Activated naive CD8-positive, alpha-beta T cell treated with anti-CD3 and anti-CD28 coated beads, Interleukin-2, amount 50 U/mL, for 16 hours (primary cell): ENCODE results near the gene CD99L2.

ENCODE experiments used
- DNase-seq: peaks from one replicate; pipeline ENCODE4 v3.0.0-alpha.2; 2020; ENCODE audit warnings: low read depth, low spot score

The CD99L2 gene

GRCh38 chrX:150898343-150899190 is at the start of gene CD99L2:
Gene CD99L2 (minus strand): TSS chrX:150898668. CDS start chrX:150898588, 80 bp downstream.
- DNase-seq = peak; percentile 67

GRCh38 chrX:150944233-150944632 is 45.8 kb upstream of the CD99L2 start:
- no peak for DNase-seq

- DNase-seq = no peak
Observed at GRCh38 chrX:150942942-150943594, 44.6 kb upstream of the CD99L2 start.

- DNase-seq = no peak
Observed at GRCh38 chrX:150941580-150941979, 43.1 kb upstream of the CD99L2 start.

GRCh38 chrX:150940844-150941495 is 42.5 kb upstream of the CD99L2 start:
- DNase-seq = no peak

GRCh38 chrX:150936556-150936955 is 38.1 kb upstream of the CD99L2 start:
- DNase-seq = no peak

- DNase-seq = no peak
Observed at GRCh38 chrX:150935467-150935866, 37.0 kb upstream of the CD99L2 start.

GRCh38 chrX:150934453-150934852 is 36.0 kb upstream of the CD99L2 start:
- DNase-seq = no peak

GRCh38 chrX:150933945-150934350 is 35.5 kb upstream of the CD99L2 start:
- DNase-seq = no peak

GRCh38 chrX:150929058-150929457 is 30.6 kb upstream of the CD99L2 start:
- no peak for DNase-seq

GRCh38 chrX:150926791-150927190 is 28.3 kb upstream of the CD99L2 start:
- no peak for DNase-seq

- no peak for DNase-seq
Observed at GRCh38 chrX:150926304-150926703, 27.8 kb upstream of the CD99L2 start.

GRCh38 chrX:150919401-150919800 is 20.9 kb upstream of the CD99L2 start:
- no peak for DNase-seq

- no peak for DNase-seq
Observed at GRCh38 chrX:150913511-150913910, 15.0 kb upstream of the CD99L2 start.

- no peak for DNase-seq
Observed at GRCh38 chrX:150907474-150907873, 9.0 kb upstream of the CD99L2 start.

- no peak for DNase-seq
Observed at GRCh38 chrX:150906694-150907093, 8.2 kb upstream of the CD99L2 start.

- no peak for DNase-seq
Observed at GRCh38 chrX:150905293-150905692, 6.8 kb upstream of the CD99L2 start.

GRCh38 chrX:150903110-150903508 is 4.6 kb upstream of the CD99L2 start:
- no peak for DNase-seq

GRCh38 chrX:150902434-150903109 is 4.1 kb upstream of the CD99L2 start:
- DNase-seq = no peak

GRCh38 chrX:150899191-150899757 is 806 bp upstream of the CD99L2 start:
- no peak for DNase-seq
